ENCODE results near the gene SMOC2.

The SMOC2 gene, protein sequence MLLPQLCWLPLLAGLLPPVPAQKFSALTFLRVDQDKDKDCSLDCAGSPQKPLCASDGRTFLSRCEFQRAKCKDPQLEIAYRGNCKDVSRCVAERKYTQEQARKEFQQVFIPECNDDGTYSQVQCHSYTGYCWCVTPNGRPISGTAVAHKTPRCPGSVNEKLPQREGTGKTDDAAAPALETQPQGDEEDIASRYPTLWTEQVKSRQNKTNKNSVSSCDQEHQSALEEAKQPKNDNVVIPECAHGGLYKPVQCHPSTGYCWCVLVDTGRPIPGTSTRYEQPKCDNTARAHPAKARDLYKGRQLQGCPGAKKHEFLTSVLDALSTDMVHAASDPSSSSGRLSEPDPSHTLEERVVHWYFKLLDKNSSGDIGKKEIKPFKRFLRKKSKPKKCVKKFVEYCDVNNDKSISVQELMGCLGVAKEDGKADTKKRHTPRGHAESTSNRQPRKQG

DNA sequence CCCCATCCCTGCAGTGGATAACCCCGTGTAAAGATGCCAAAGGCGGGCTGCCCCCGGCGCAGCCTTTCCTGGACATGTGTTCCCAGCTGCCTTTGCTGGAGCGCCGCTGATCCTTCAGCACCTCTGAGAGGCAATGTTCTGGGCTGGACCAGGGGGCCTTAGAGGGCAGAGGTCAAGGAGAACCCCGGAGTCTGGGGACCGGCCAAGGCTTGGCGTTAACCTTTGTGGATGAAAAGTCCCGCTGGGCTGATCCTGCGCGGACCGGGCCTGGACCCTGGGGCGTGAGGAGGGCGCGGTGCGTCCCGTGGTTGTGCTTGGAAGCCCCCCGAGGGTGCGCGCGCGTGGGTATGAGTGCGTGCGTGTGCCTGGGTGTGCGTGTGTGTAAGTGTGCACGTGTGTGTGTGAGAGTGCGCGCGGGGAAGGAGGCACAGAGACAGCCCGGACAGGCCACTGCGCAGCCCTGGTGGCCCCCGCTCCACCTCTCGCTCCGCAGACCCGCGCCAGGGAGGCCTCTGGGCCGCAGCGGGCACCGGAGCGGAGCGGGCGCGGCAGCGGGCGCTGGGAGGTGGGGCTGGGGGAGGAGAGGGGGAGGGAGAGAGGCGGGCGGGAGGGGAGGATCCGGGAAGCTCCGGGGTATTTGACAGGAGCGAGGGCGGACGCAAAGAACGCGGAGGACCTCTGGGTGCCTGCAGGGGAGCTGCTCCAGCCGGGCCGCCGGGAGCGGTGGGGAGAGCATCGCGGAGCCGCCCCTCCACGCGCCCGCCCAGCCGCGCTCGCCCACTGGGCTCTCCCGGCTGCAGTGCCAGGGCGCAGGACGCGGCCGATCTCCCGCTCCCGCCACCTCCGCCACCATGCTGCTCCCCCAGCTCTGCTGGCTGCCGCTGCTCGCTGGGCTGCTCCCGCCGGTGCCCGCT is at the start of gene SMOC2:
SMOC2 (plus strand) TSS at position 665 of the 914 bp plus-strand sequence; CDS start at position 852, 187 bp downstream.
- DNase-seq = no peak

DNA sequence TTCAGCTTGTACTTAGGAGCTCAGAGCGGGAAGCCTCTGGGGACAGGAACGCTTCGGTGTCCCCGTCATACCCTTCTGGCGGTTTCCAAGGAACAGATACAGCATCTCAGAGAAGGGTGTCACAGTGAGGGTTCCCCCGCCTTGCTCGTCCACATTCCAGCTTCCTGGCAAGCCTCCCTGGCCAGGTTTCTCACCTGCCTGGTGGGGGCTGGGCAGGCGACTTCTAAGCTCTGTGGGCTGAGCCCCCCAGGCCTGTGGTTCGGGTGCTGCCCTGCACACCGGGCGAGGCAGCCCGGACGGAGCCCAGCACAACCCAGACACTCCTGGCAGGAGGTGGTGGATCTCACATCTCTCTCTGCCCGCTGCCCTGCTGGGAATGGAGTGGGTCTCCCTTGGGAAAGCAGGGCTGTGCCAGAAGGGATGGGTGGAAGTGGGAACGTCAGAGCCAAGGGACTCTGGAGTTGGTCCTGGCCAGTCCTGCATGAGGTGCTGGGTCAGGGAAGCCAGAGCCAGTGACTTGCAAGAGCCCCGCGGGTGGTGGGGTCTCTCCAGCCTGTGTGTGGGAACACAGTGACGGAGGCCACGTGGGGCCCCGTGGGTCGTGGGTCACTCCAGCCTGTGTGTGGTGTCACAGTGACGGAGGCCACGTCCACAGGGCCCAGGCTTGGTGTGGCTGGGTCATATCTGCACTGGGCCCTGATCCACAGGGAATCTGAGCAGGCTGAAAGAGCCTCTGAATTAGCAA is 47.7 kb upstream of the SMOC2 start:
- no peak for DNase-seq

DNA sequence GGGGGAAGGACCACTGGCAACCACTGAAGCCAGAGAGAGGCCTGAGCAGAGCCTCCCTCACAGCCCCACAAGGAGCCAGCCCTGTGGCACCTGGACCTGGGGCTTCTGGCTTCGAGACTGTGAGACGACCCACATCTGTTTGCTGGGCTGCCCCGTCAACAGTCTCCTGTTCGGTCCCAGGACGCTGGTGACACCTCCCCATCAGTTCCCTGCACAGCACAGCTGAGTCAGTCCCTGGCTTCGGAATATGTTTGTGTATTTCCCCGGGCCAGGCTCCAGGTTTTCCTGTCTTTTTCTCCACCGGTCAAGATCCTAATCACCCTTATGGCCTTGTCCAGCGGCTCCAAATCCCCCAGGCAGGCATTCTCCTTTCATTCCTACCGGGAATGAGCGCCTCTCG is 46.4 kb upstream of the SMOC2 start:
- DNase-seq = no peak

DNA sequence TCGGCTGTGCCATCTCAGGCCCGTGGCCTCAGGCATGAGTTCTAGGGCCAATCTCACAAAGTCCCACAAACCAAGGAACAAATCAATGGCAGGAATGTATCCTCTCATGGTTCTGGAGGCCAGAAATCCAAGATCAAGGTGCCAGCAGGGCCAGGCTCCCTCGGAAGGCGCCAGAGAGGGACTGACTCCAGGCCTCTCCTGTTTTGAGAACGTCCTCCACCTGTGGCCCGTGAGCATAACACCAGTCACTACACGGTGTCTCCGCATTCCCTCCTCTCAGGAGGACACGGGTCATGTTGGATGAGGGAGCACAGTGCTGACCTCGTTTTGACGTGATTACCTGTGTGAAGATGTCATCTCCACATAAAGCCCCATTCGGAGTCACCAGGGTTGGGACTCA is 45.0 kb upstream of the SMOC2 start:
- DNase-seq = no peak

DNA sequence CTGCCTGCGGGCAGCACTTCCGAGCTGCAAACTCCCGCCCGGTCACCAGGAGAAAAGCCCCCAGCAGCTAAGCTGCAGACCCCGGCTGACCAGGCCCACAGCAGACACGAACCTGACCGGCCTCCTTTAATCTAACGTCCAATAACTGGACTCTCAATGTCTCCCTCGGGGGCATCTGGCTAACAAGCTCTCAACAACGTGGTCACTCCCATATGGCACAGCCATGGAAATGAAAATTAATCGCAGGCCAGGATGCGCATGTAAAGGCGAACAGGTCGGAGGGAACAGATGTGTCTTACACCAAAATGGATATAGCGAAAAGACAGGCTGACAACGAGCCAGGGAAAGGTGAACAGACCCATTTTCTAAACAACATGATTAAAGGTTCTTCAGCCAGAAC is 44.4 kb upstream of the SMOC2 start:
- no peak for DNase-seq

DNA sequence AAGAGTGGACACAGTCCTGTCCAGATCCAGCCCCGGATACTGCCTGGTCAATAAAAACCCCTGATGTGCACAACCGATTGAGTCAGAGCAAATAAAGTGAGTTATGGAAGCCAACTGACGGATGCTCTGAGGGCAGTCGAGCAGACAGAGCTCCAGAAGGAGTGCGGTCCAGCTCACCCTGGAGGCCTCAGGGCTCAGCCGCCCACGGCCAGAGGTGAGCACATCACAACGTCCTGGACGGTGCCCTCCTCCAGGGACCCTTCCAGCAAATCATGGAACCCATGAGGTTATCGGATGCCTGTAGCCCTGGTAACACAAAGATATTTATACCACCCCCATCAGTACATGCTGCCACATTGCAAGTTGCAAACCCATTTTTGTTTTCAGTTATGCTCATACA is 44.0 kb upstream of the SMOC2 start:
- no peak for DNase-seq

DNA sequence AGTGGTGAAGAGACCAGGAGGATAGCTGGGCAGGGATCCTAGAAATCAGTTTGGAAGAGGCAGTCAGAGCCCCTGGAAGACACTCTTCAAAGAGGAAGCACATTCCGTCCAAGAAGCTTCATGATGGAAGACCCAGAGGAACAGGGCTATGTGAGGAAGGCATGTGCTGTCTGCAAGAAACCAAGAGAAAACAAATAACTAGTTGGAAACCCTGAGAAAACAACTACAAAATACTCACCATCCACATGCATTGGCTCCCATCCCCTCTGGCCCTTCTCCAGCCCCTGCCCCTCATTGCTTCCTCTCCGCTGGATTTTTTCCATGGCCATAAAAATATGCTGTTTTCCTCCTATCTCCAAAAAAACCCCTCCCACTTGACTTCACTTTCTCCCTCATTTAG is 40.9 kb upstream of the SMOC2 start:
- DNase-seq = no peak

DNA sequence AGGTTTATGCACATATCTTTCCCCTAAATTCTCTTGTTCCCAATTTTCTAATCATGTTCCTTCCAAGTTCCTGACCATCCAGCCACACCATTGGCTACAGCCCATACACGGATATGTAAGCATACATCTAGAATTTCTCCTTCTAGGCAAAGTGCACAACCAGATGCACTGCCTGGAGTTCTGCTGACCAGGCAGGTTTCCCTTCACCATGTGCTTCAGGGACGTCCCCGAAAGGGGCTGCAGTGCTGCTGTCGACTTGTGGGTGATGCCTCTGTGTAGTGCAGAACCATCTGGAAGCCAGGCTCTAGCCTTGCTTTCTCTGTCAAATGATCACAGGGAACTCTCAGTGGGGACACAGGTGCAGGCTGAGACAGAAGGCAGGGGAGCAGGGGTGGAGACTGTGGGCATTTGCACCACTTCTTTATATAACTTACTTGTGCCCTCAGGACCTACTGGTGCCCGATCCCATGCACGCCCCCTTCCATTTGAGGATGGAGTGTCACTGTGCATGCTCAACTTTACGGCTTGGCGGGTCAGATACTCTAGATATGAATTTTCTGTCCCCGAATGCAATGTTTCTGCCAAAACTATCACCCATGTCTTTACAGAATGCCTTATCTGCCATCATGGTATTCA is 37.5 kb upstream of the SMOC2 start:
- DNase-seq = no peak

DNA sequence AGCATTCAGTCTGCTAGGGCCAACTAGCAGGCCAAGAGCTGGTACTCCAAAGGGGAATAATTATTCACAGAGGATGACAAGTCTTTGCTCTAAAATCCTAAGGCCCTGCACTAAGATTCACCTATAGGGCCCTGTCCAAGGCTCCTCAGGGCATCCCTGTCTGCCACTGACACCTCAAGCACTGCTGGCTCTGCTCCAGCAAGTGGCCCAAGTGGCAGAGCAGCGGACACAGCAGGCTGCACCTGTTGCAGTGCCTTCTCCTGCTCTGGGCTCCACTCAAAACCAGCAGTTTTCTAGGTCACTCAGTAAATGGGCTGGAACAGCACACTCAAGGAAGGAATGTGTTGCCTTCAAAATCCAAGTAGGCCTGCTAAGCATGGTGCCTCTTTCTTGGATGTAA is 36.4 kb upstream of the SMOC2 start:
- peak; percentile 7 for DNase-seq

DNA sequence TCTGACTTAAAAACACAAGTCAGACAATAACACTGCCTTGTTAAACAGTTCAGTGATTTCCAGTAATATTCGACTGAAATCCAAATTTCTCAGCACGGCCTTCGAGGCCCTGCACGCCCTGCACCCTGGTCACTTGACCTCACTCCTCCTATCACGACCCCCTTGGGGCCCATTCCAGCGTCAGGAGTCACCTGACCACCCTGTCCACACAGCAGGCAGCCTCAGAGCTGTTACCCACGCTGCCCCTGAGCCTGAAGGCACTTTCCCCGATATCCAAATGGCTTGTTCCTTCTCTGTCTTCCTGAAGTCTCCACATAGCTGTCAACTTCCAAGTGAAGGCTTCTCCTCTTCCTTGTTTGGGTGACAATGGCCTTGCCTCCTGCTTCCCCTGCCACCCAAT is 33.1 kb upstream of the SMOC2 start:
- DNase-seq = no peak

DNA sequence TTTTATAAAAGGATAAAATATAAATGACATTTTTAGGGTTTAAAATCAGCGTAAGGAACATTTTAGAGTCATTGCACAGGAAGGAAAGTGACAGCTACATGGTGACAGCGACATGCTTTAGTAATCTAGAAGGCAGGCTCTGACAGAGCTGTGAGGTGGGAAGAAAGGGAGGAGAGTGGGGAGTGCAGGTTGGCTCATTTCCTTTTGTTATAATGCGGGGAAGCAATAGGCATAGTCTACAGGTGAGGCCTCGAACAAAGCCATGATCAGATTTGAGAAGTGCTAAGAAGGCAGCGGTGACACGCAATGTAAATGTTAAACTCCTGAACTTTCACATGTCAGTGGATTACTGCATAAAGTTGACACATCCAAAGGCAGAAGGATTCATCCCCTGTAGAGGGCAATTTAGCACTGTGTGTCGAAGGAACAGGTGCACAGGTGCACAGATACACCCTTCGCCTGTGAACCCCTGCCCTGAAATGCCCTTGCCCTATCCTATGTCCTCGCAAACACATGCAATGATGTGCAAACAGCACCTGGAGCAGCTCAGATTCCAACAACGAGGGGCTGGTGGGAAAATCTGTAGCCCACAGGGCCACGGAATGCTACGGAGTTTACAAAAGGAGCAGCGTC is 32.4 kb upstream of the SMOC2 start:
- DNase-seq = no peak

DNA sequence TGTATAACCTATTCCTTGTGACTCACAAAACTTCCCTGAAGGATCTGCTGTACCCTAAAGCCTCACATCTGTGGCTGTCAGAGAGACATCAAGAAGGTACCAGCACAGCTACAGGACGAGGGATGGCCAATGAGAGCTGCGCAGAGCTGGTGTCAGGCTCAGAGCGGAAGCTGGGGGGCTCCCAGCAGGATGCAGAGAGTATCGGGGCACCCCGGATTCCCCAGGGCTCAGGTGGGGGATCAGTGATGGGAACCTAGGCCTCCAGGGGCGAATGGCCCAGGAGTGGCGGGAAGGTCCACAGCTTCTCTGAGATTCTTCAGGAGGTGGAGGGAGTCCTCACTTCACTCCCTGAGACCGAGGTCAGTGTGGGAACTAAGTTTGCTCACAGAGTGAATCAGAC is 30.9 kb upstream of the SMOC2 start:
- no peak for DNase-seq

DNA sequence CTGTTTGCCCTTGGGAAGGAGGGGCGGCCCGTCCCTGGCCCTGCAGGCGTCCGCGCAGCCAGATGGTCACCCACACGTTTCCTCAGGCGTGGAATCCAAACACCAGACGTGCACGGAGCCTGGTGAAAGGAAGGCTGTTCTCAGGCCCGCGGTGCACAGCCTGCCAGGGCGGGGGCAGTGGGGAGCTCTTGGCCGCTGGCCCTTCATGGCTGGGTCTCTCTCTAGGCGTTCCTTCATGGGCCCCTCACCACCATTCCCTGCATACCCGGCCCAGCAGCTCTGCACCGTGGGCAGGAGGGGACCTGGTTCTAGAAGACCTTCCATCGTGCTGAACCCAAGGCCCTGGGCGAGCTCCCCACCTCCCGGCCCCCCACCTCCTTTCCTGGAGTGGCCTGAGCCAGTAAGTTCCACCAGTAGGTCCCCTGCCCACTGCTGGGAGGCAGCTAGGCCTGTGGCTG is 30.4 kb upstream of the SMOC2 start:
- no peak for DNase-seq

DNA sequence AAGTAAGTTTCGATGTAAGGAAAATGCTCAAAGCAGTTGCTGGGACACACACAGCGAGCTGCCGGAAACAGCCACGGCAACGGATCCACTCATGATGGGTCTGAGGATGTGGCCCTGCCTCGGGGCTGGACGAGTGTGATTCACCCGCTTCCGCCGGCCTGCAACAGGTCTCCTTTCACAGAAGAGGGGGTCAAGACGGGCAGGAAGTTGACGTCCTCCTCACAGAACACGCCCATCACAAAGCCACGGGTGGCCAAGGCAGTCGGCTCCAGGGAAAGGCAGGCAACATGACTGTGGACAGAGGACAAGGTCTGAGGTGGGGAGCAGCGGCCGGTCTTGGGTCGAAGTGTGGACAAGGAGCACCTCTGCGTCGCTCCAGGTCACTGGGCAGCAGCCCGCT is 29.9 kb upstream of the SMOC2 start:
- DNase-seq = no peak

DNA sequence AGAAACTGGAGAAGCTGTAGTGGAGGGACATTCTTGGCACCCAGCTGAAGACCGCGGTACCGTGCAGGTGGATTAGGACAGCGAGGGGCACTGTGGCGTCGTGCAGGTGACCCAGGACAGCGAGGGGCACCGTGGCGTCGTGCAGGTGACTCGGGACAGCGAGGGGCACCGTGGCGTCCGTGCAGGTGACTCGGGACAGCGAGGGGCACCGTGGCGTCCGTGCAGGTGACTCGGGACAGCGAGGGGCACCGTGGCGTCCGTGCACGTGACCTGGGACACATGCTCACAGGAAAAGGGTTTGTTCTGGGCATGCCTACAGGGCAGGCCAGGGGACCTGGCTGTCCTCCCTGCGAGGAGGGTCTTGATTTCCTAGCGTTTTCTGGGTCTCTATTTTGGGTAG is 29.2 kb upstream of the SMOC2 start:
- no peak for DNase-seq

DNA sequence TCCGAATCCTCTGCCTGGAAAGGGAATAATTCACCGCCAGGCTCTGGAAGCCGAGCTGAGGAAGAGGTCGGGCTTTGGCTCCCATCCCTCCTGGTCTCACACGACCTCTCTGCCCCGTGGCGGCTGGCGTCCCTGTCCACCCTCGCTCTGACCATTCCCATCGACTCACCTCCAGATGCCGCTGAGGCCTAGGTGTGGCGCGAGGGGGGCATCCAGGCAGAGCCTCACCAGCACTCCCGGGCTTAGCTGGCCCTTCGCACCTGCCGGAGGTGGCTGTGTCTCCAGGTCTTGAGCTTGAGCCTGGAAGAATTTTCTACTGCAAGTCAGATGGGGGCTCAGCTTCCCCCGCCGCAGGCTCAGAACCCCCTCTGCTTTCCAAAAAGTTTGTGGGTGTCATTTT is 28.5 kb upstream of the SMOC2 start:
- DNase-seq = no peak

DNA sequence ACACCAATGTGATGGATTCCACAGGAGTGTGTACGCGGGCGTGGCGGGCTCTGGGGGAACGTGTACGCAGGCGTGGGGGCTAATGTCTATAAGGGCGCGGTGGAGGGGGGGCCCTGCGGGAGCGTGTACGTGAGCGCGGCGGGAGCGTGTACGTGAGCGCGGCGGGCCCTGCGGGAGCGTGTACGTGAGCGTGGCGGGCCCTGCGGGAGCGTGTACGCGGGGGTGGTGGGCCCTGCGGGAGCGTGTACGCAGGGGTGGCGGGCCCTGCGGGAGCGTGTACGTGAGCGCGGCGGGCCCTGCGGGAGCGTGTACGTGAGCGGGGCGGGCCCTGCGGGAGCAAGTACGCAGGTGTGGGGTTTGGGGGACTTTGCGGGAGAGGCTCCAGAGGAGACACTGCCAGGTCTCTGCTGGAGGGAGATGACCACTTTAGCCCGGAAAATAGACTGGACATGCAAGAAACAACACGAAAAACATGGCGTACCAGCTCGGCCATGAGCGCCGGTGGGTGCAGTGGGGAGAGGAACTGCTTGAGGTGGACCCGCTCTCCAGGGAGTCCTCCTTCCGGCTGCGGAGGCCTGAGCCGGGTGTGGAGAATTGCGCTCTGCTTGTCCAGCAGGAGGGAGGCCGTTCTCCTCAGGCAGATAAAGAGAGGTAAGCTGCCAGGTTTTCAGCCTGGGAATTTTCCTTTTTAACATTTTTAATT is 27.8 kb upstream of the SMOC2 start:
- no peak for DNase-seq

DNA sequence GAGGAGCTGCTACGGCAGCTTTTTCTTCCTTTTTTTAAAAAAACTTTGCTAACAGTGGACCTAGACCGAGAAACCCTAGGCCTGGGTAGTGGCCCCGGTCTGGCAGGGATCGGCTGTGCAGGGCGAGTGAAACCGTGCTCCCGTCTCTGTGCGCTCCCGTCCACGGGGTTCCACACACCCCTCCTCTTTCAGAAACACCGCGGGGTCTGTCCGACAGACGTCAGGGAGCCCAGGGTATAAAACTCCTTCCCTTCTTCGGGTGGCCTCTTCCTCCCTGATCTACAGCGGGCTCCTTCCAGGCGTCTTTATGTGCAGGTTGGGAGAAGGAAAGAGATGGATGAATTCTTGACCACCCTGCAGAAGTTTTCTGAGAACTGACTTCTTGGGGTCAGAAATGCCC is 27.1 kb upstream of the SMOC2 start:
- no peak for DNase-seq

DNA sequence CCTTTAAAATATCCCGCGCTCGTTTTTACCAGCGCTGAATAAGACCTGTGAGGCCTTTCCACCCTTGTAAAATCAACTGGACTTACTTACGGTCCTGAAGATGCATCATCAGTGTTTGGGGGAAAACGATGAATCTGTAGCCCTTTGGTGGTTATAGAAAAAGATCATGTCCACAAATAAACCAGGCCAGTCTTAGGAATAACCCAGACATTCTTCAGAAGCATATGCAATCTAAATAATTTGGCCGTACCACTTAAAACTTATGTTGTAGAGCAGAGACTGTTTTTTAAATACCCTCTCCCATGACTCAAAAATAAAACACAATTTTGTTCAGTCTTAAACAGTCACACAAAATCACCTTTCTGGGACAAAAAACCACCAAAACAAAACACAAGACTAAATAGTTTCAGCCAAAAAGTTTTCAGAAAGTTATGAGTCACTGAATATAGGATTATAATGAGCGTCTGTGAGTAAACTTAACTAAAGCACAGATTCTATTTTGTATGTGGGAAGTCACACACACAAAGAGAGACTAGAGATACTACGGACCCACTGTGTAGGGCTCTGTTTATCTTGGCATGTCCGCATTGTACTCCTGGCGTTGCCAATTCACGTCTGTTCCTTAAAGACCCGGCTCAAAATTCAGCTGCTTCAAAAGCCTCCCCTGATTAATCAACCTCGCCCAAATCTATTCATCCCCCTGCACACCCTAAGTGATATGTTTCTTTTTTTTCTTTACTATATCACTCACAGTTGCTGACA is 26.5 kb upstream of the SMOC2 start:
- no peak for DNase-seq

DNA sequence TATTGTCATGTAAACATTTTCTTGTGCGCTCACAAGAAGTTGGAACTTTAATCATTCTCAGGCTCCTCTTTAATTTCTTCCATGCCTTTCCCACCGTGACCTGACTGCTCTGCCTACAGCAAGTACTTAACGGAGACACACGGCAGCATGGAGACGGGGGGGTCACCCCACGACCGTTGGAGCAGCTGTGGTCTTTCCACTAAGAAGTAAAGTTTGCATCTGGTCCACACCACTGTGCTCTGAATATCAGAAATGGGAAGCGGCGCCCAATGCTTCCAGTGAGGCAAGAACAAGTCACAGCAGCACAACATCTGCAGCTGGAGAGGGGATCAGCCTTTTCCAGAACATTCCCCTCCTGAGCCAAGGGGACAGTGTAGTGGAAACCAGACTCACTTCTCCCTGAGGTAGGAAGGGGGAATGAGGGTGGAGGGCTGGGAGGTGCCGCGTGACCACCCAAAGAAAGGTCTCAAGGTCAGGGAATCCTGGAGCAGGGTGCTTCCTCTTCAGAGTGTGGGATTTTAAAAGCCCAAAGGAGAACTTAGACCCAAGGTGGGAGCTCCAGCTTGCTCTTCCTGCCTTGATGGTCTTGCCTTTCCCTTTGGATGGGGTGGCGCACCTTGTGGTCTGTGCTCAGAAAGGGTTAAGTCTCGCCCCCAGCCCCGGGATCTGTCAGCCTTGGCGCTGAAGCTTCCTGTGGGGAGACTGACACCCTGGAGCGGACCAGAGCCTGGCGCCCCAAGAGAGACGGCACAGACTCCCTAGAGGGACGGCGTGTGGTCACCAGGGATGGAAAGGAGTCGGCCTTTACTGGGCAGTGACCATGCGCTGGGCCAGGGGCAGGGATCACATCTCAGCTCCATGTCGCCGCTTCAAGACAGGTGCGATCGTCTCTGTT is 25.6 kb upstream of the SMOC2 start:
- no peak for DNase-seq

Measured in NCI-H187 treated with DMSO at 0.1 percent for 48 hours (cell line).